Loucy (cell line): Measurements from ENCODE around the gene SLC9A9.

Experiments used
- CTCF ChIP-seq: fragments of 200-600 bp; sonication (generic); conservative IDR thresholded peaks from 2 replicates; pipeline ENCODE4 v1.5.1; 2014; ENCODE audit warnings: mild to moderate bottlenecking, antibody characterized with exemption, low read length
- EZH2phosphoT487 ChIP-seq: fragments of 200-600 bp; IDR thresholded peaks from 2 replicates; pipeline ENCODE4 v1.6.1; 2018; ENCODE audit warnings: antibody characterized with exemption, mild to moderate bottlenecking, moderate library complexity, borderline replicate concordance

- no peak for TF ChIP-seq CTCF
- TF ChIP-seq EZH2phosphoT487: no peak
These were observed 433.6 kb downstream of the SLC9A9 start for GRCh38 chr3:143414571-143415253.
